ENCODE data around the gene AAK1.

- TF ChIP-seq SUZ12 (IDR thresholded peaks at IDR 0.05; ENCODE audit: extremely low read depth, insufficient read depth, insufficient read length), result no peak
- TF ChIP-seq ZNF274 (IDR thresholded peaks at IDR 0.05; ENCODE audit: low read depth, low read length), result no peak
Measured at GRCh38 chr2:69680001-69680675, 36.6 kb upstream of the AAK1 start.

Measured in NT2/D1 (cell line).